Kidney epithelial cell (primary cell): ENCODE measurements around the gene SH3BP5L. TPM values are rescaled to one million over a fixed set of nuclear protein-coding genes. Genes with fewer than 3 reads are reported as not detected.

Source experiments
- DNase-seq: peaks from one replicate; pipeline ENCODE4 v3.0.0-alpha.2; 2010; ENCODE audit warnings: low read depth
- H3K27me3 ChIP-seq: 2 replicates; pipeline ENCODE4 v1.6.0; 2011; ENCODE audit warnings: low read length; ENCODE audit not compliant: control insufficient read depth, insufficient read depth
- H3K36me3 ChIP-seq: 2 replicates; pipeline ENCODE4 v1.5.1; 2011; ENCODE audit warnings: low read length; ENCODE audit not compliant: control insufficient read depth, insufficient read depth
- H3K4me3 ChIP-seq: 2 replicates; pipeline ENCODE4 v1.5.1; 2011; ENCODE audit warnings: low read depth, mild to moderate bottlenecking, control low read depth, low read length
- total RNA-seq: library from RNA; depleted of rRNA; stranded (reverse); fragments of >200 nt; gene quantifications from 2 replicates; pipeline ENCODE4 v1.2.3, GENCODE V29; 2015
- TF ChIP-seq, protein P1 (sequence below): IDR thresholded peaks from 2 replicates; pipeline ENCODE4 v1.5.1; 2011; ENCODE audit warnings: mild to moderate bottlenecking, moderate library complexity, low read length, control low read depth, inconsistent platforms; ENCODE audit not compliant: insufficient read depth, poor library complexity, severe bottlenecking

Gene SH3BP5L
- total RNA-seq, 1 donor from 2014 or later, result 36.1 TPM

DNA sequence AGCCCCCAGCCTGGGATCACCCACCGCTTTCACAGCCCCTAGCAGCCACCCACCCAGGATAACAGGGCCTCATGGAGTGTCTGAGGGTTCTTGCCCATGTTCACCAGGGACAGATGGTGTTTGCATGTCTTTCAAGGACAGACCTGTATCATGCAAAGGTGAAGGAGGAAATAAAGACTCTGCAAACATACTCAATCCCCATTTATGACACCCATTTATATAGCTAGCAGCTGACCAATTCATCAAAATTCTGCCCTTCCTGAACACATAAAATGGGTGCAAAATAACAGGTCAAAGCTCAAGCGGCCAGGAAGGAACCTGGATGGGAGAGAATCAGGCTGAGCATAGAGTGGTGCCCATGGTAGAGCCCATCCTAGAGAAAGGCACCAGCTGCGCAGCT, 37.4 kb downstream of the SH3BP5L start:
- TF ChIP-seq, protein P1, sequence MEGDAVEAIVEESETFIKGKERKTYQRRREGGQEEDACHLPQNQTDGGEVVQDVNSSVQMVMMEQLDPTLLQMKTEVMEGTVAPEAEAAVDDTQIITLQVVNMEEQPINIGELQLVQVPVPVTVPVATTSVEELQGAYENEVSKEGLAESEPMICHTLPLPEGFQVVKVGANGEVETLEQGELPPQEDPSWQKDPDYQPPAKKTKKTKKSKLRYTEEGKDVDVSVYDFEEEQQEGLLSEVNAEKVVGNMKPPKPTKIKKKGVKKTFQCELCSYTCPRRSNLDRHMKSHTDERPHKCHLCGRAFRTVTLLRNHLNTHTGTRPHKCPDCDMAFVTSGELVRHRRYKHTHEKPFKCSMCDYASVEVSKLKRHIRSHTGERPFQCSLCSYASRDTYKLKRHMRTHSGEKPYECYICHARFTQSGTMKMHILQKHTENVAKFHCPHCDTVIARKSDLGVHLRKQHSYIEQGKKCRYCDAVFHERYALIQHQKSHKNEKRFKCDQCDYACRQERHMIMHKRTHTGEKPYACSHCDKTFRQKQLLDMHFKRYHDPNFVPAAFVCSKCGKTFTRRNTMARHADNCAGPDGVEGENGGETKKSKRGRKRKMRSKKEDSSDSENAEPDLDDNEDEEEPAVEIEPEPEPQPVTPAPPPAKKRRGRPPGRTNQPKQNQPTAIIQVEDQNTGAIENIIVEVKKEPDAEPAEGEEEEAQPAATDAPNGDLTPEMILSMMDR, result no peak
- Histone ChIP-seq H3K4me3 (no peak overlapping the region), H3K27me3 (no peaks in the 10 kb centered on the region), H3K36me3 (no peaks in the 10 kb centered on the region)
- DNase-seq, result no peak

DNA sequence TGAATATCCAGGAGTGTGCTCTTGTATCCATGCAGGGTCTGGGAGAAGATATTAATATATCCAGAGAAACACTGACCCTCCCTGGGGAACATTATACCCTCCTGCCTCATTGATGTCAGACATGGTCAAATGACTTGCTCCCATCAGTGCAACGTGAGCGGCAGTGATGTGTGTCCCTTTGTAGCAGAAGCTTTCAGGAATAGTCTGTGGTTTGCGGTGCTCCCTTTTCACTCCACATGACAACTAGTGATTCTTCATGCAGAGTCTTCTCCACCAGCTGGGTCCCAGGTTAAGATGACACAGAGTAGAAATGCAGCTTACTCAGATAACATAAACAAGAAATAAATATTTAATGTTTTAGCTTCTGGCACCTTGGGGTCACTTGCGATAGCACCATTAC, 38.3 kb downstream of the SH3BP5L start:
- TF ChIP-seq, protein P1, result no peak
- H3K36me3 ChIP-seq, result no peaks in the 10 kb centered on the region
- H3K4me3 ChIP-seq, result no peak overlapping the region
- no peaks in the 10 kb centered on the region for H3K27me3 ChIP-seq
- DNase-seq, result no peak

DNA sequence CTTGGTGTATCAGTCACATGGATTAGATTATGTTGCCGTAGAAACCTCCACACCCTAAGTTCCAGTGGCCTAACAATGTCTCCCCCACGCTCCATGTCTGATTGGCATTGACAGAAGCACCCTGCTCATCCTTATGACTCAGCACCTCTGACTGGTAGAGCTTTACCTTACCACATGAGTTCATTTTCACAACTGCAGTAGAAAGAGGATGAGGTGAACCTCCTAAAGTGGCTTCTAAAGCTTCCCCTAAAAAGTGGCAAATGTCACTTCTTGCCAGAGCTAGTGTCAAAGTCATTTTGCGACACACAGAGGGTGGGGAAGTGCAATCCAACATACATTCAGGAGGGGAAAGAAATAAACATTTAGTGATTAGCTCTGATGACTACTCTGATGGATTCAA, 39.6 kb downstream of the SH3BP5L start:
- TF ChIP-seq, protein P1, result no peak
- no peak for DNase-seq
- no peaks in the 10 kb centered on the region for H3K36me3 ChIP-seq

DNA sequence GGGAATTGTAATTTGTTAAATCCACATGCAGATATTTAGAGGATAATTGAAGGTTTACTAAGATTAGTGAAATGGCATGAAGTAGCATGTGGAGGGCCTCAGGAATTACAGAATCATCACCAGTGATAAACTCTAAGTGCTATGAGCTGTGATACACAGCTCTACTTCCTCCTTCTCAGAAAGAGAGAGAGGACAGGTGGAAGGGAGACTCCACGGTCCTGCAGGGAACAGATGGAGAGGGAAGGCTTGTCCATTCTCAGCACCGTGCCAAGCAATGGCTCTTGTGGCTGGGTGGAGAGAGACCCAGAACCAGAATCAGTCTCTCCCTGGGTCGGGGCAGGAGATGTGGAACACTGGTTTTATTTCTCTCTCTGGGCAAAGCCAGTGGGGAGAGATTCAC, 42.3 kb downstream of the SH3BP5L start:
- no peak for DNase-seq
- H3K27me3 ChIP-seq, result no peaks in the 10 kb centered on the region
- TF ChIP-seq, protein P1, result no peak
- no peaks in the 10 kb centered on the region for H3K36me3 ChIP-seq
- no peak overlapping the region for H3K4me3 ChIP-seq

More for the DNA sequence above, 39.6 kb downstream of the SH3BP5L start:
- Histone ChIP-seq H3K27me3 (no peaks in the 10 kb centered on the region), H3K4me3 (no peak overlapping the region)

DNA sequence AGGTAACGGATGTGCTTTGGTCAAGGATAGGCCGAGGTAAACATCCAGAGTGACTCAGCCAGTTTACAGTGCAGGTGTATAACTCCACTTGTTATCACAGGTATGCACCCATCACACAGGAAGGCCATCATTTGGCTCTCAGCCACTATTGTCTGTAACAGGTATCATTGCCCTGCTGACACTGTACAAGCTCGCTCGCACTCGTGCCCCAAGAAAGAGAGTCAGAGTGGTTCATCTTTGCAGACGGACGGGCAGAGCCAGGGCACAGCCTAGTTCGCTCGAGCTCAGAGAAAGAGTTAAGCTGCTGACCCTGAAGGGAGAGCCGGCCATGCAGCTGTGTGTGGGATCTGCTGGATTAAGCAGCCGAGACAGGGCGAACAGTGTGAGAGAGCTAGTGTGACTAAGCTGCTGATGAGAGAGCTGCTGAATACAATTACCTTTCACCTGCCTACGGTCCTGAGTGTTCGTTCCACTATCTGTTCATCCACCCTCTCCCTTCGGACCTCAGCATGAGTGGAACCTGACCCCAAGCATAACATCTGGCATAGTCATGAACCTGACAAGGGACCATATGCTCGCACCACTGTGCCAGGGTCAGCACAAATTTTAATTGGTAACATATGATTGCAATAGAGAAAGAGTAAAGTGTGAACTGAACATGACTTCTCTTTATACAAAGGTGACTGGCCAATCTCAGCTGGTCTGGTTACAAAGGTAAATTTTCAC, 43.1 kb downstream of the SH3BP5L start:
- no peak overlapping the region for H3K4me3 ChIP-seq
- no peaks in the 10 kb centered on the region for H3K27me3 ChIP-seq
- TF ChIP-seq, protein P1, result no peak
- no peak for DNase-seq
- no peaks in the 10 kb centered on the region for H3K36me3 ChIP-seq

DNA sequence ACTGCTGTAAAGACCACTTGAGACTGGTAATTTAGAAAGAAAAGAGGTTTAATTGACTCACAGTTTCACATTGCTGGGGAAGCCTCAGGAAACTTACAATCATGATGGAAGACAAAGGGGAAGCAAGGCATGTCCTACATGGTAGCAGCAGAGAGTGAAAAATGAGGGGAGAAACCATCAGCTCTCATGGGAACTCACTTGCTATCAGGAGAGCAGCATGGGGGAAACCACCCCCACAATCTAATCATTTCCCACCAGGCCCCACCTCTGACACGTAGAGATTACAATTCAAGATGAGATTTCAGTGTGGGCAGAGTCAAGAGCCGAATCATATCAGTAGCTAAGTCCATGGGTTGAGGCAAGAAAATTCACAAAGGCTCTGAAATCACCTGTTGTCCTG, 46.4 kb downstream of the SH3BP5L start:
- no peak for DNase-seq
- no peak overlapping the region for H3K4me3 ChIP-seq
- no peaks in the 10 kb centered on the region for H3K36me3 ChIP-seq
- TF ChIP-seq, protein P1, result no peak
- H3K27me3 ChIP-seq, result no peaks in the 10 kb centered on the region
